OCI-LY7 (cell line): ENCODE results near the gene BDKRB2.

Source experiments
- EZH2phosphoT487 ChIP-seq: fragments of 200-600 bp; sonication (generic); IDR thresholded peaks from 2 replicates; pipeline ENCODE4 v1.6.1; 2018; ENCODE audit warnings: low read depth, borderline replicate concordance, mild to moderate bottlenecking, mixed run types, antibody characterized with exemption, low read length, moderate library complexity, mixed read lengths
- TF ChIP-seq, protein P1 (sequence below): fragments of 200-600 bp; sonication (generic); conservative IDR thresholded peaks from 2 replicates; pipeline ENCODE4 v1.5.1; 2014; ENCODE audit warnings: mild to moderate bottlenecking, antibody characterized with exemption, low read length, moderate library complexity, mixed read lengths

DNA sequence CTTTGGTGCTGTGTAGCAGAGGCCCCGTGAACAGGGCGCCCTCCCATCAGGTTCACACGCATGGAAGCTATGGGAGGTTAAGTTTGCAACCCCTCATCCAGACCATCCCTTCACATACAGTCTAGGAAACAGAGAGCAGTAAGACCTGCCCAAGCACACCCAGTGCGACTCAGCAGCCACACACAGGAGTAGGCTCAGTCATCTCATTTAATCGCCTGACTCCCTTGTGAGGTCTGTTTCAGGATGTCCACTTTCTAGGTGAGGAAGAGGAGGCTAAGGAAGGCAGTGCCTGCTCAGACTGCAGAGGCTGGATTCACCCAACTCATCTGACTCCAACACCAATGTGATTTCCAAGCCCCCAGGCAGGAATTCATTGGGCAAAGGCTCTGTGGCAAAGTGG lies 63.3 kb downstream of the BDKRB2 start:
- TF ChIP-seq, protein P1, sequence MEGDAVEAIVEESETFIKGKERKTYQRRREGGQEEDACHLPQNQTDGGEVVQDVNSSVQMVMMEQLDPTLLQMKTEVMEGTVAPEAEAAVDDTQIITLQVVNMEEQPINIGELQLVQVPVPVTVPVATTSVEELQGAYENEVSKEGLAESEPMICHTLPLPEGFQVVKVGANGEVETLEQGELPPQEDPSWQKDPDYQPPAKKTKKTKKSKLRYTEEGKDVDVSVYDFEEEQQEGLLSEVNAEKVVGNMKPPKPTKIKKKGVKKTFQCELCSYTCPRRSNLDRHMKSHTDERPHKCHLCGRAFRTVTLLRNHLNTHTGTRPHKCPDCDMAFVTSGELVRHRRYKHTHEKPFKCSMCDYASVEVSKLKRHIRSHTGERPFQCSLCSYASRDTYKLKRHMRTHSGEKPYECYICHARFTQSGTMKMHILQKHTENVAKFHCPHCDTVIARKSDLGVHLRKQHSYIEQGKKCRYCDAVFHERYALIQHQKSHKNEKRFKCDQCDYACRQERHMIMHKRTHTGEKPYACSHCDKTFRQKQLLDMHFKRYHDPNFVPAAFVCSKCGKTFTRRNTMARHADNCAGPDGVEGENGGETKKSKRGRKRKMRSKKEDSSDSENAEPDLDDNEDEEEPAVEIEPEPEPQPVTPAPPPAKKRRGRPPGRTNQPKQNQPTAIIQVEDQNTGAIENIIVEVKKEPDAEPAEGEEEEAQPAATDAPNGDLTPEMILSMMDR, result no peak
- TF ChIP-seq EZH2phosphoT487, result no peak
